ENCODE measurements around the gene PLCL2.

The PLCL2 gene

GRCh38 chr3:17081520-17081919 lies 196.8 kb downstream of the PLCL2 start:
- H3K9me3 ChIP-seq (ENCODE audit: insufficient read depth, low read length), result no peaks in the 10 kb centered on the region
- no peak overlapping the region for H3K9ac ChIP-seq (ENCODE audit: low read length)
- H2AFZ ChIP-seq (ENCODE audit: low read depth, low read length), result no peak overlapping the region
- H4K20me1 ChIP-seq (ENCODE audit: insufficient read depth, low read length), result no peaks in the 10 kb centered on the region
- H3K27ac ChIP-seq (ENCODE audit: low read length), result no peak overlapping the region
- H3K79me2 ChIP-seq (ENCODE audit: low read length), result no peaks in the 10 kb centered on the region
- H3K4me1 ChIP-seq (ENCODE audit: low read length), result no peaks in the 10 kb centered on the region
- no peak overlapping the region for H3K4me2 ChIP-seq (ENCODE audit: low read length)
- no peaks in the 10 kb centered on the region for H3K36me3 ChIP-seq (replicated peaks; ENCODE audit: low read depth, low read length)
- H3K4me3 ChIP-seq (ENCODE audit: low read length), result no peak overlapping the region
- H3K27me3 ChIP-seq (ENCODE audit: low read depth, low read length), result no peaks in the 10 kb centered on the region
- no peak for TF ChIP-seq EZH2phosphoT487 (IDR thresholded peaks at IDR 0.05; ENCODE audit: low read depth)

GRCh38 chr3:17087509-17087908 lies 202.8 kb downstream of the PLCL2 start:
- no peak overlapping the region for H3K9ac ChIP-seq (ENCODE audit: low read length)
- no peak overlapping the region for H3K4me2 ChIP-seq (ENCODE audit: low read length)
- no peak overlapping the region for H2AFZ ChIP-seq (ENCODE audit: low read depth, low read length)
- H4K20me1 ChIP-seq (ENCODE audit: insufficient read depth, low read length), result no peaks in the 10 kb centered on the region
- no peaks in the 10 kb centered on the region for H3K27me3 ChIP-seq (ENCODE audit: low read depth, low read length)
- no peaks in the 10 kb centered on the region for H3K79me2 ChIP-seq (ENCODE audit: low read length)
- no peak for TF ChIP-seq EZH2phosphoT487 (IDR thresholded peaks at IDR 0.05; ENCODE audit: low read depth)
- TF ChIP-seq CTCF (IDR thresholded peaks at IDR 0.05; ENCODE audit: low read depth, low read length), result no peak
- H3K36me3 ChIP-seq (replicated peaks; ENCODE audit: low read depth, low read length), result no peaks in the 10 kb centered on the region
- no peak overlapping the region for H3K4me3 ChIP-seq (ENCODE audit: low read length)
- H3K27ac ChIP-seq (ENCODE audit: low read length), result no peak overlapping the region
- no peaks in the 10 kb centered on the region for H3K9me3 ChIP-seq (ENCODE audit: insufficient read depth, low read length)
- no peaks in the 10 kb centered on the region for H3K4me1 ChIP-seq (ENCODE audit: low read length)

GRCh38 chr3:17088017-17088416 lies 203.3 kb downstream of the PLCL2 start:
- no peaks in the 10 kb centered on the region for H3K79me2 ChIP-seq (ENCODE audit: low read length)
- H3K4me2 ChIP-seq (ENCODE audit: low read length), result no peak overlapping the region
- TF ChIP-seq EZH2phosphoT487 (IDR thresholded peaks at IDR 0.05; ENCODE audit: low read depth) (no peak), CTCF (IDR thresholded peaks at IDR 0.05; ENCODE audit: low read depth, low read length) (no peak)
- no peak overlapping the region for H3K4me3 ChIP-seq (ENCODE audit: low read length)
- H3K36me3 ChIP-seq (replicated peaks; ENCODE audit: low read depth, low read length), result no peaks in the 10 kb centered on the region
- no peaks in the 10 kb centered on the region for H3K27me3 ChIP-seq (ENCODE audit: low read depth, low read length)
- H2AFZ ChIP-seq (ENCODE audit: low read depth, low read length), result no peak overlapping the region
- H3K4me1 ChIP-seq (ENCODE audit: low read length), result no peaks in the 10 kb centered on the region
- H3K27ac ChIP-seq (ENCODE audit: low read length), result no peak overlapping the region
- H3K9ac ChIP-seq (ENCODE audit: low read length), result no peak overlapping the region
- H4K20me1 ChIP-seq (ENCODE audit: insufficient read depth, low read length), result no peaks in the 10 kb centered on the region
- H3K9me3 ChIP-seq (ENCODE audit: insufficient read depth, low read length), result no peaks in the 10 kb centered on the region

- TF ChIP-seq CTCF (IDR thresholded peaks at IDR 0.05; ENCODE audit: low read depth, low read length) (no peak), EZH2phosphoT487 (IDR thresholded peaks at IDR 0.05; ENCODE audit: low read depth) (no peak)
- H3K27me3 ChIP-seq (ENCODE audit: low read depth, low read length), result no peaks in the 10 kb centered on the region
- no peak overlapping the region for H3K4me2 ChIP-seq (ENCODE audit: low read length)
- H3K4me3 ChIP-seq (ENCODE audit: low read length), result no peak overlapping the region
- no peaks in the 10 kb centered on the region for H4K20me1 ChIP-seq (ENCODE audit: insufficient read depth, low read length)
- no peak overlapping the region for H3K9ac ChIP-seq (ENCODE audit: low read length)
- H2AFZ ChIP-seq (ENCODE audit: low read depth, low read length), result no peak overlapping the region
- H3K9me3 ChIP-seq (ENCODE audit: insufficient read depth, low read length), result no peaks in the 10 kb centered on the region
- no peaks in the 10 kb centered on the region for H3K4me1 ChIP-seq (ENCODE audit: low read length)
- H3K27ac ChIP-seq (ENCODE audit: low read length), result no peak overlapping the region
- no peaks in the 10 kb centered on the region for H3K36me3 ChIP-seq (replicated peaks; ENCODE audit: low read depth, low read length)
- H3K79me2 ChIP-seq (ENCODE audit: low read length), result no peaks in the 10 kb centered on the region
These were observed 204.0 kb downstream of the PLCL2 start for GRCh38 chr3:17088602-17089313.
